Kidney (tissue), 14 donors: Measurements from ENCODE around the gene ISOC2. TPM values are rescaled to one million over a fixed set of nuclear protein-coding genes. Genes with fewer than 3 reads are reported as not detected.
"Not testable (repeated sequence)": the region's sequence is repeated elsewhere in the genome, so short reads cannot be mapped to it uniquely, and the experiment has no call there.

Experiments
- DNase-seq, 5 donors: peaks; one replicate each; pipeline ENCODE4 v3.0.0-alpha.2; 2013 to 2020
- FAIRE-seq: peaks from 2 replicates; lab custom pipeline; 2012; peaks lifted over from hg19 to GRCh38; lab: Jason Lieb, UNC
- H3K27ac ChIP-seq, 2 donors: one replicate each; pipeline ENCODE4 v1.7.0; 2013; ENCODE audit warnings: low read depth in 2 of 2, low read length in 2 of 2, inconsistent platforms in 1 of 2
- H3K27me3 ChIP-seq: one replicate; pipeline ENCODE4 v1.7.1; 2013; ENCODE audit warnings: low read length, inconsistent platforms; ENCODE audit not compliant: control insufficient read depth, insufficient read depth
- H3K36me3 ChIP-seq, 3 donors: one replicate each; pipeline versions ENCODE4 v1.7.0 to v1.7.1; 2013; ENCODE audit warnings: low read length in 3 of 3, control low read depth in 1 of 3, inconsistent platforms in 1 of 3; ENCODE audit not compliant: insufficient read depth in 3 of 3, control insufficient read depth in 2 of 3
- H3K4me1 ChIP-seq, 3 donors: one replicate each; pipeline versions ENCODE4 v1.7.0 to v1.7.1; 2013; ENCODE audit warnings: low read length in 3 of 3, inconsistent platforms in 1 of 3, low read depth in 1 of 3; ENCODE audit not compliant: control insufficient read depth in 2 of 3, insufficient read depth in 2 of 3
- H3K4me3 ChIP-seq, 3 donors: one replicate each; pipeline versions ENCODE4 v1.7.0 to v1.8.1; 2013; ENCODE audit warnings: low read length in 3 of 3, control low read depth in 1 of 3, inconsistent platforms in 1 of 3
- H3K9ac ChIP-seq, 3 donors: one replicate each; pipeline versions ENCODE4 v1.7.0 to v1.7.1; 2013; ENCODE audit warnings: low read length in 3 of 3, control low read depth in 1 of 3, inconsistent platforms in 1 of 3
- H3K9me3 ChIP-seq, 3 donors: one replicate each; pipeline versions ENCODE4 v1.7.0 to v1.7.1; 2013; ENCODE audit warnings: low read length in 3 of 3, control low read depth in 1 of 3, inconsistent platforms in 1 of 3; ENCODE audit not compliant: control insufficient read depth in 2 of 3, insufficient read depth in 1 of 3
- CTCF ChIP-seq: IDR thresholded peaks from 3 replicates; pipeline ENCODE4 v1.5.1; 2012; ENCODE audit warnings: mild to moderate bottlenecking, moderate library complexity, borderline replicate concordance; ENCODE audit not compliant: insufficient read depth; ENCODE audit errors: extremely low read depth
- intact Hi-C: fragments of 100-400 bp; cut with DNase I; formaldehyde crosslinking; loops from one replicate; pipeline ENCODE4 v1.11.1; 2022
- polyA plus RNA-seq: library from polyadenylated mRNA; stranded (reverse); fragments of 350-450 nt; fragmentation: Illumina TruSeq; extraction: RNeasy Lipid Tissue Mini Kit (QIAGEN cat#74804); gene quantifications from one replicate; pipeline ENCODE4 v1.2.3, GENCODE V29; 2014; ENCODE audit warnings: low read depth, low replicate concordance; ENCODE audit not compliant: insufficient read depth
- total RNA-seq: library from RNA; stranded (reverse); fragmentation: NEBNext Ultra II Directional; extraction: Animal tissue kit (Norgen Biotek cat#: 25700); gene quantifications from one replicate; pipeline ENCODE4 v1.2.1, GENCODE V29; 2021
- donor health status: control.
- donor health status: control.
- donor health status: control.
- donor health status: control.
- donor health status: control.
- donor health status: DM: yes; HTN: yes; CAD: no.
- donor health status: Normal renal cell carcinoma (clear cell type).

Gene ISOC2
- total and polyA plus RNA-seq, 2 donors from 2014 or later, result 45.9 to 326 TPM

- Histone ChIP-seq H3K36me3 (no peaks in the 10 kb centered on the region), H3K4me1 (no peaks in the 10 kb centered on the region), H3K4me3 (no peak overlapping the region), H3K27me3 (no peaks in the 10 kb centered on the region), H3K9ac (no peak overlapping the region), H3K27ac (no peak overlapping the region), H3K9me3 (no peaks in the 10 kb centered on the region)
- peak in 4 of 5 donors; percentile 74 to 92 (median 82) for DNase-seq
- peak; percentile 70 for TF ChIP-seq CTCF
- intact Hi-C loops, result no loop called here
- FAIRE-seq, result no peak
Measured at GRCh38 chr19:55418185-55418584, 43.3 kb downstream of the ISOC2 start.

GRCh38 chr19:55410168-55410567, 51.3 kb downstream of the ISOC2 start:
- TF ChIP-seq CTCF, result no peak
- intact Hi-C loops, result no loop called here
- Histone ChIP-seq H3K9me3 (no peaks in the 10 kb centered on the region), H3K27ac (no peak overlapping the region), H3K27me3 (no peaks in the 10 kb centered on the region), H3K4me1 (peaks cover 0 to 9% (median 6%) of the 10 kb centered on the region in 3 donors), H3K9ac (no peak overlapping the region), H3K36me3 (peaks cover 0 to 2% (median 0%) of the 10 kb centered on the region in 3 donors), H3K4me3 (no peak overlapping the region)
- FAIRE-seq (no peak), DNase-seq (no peak)

GRCh38 chr19:55409179-55409578, 52.3 kb downstream of the ISOC2 start:
- H3K36me3 ChIP-seq, H3K9me3 ChIP-seq, FAIRE-seq, H3K4me3 ChIP-seq, H3K9ac ChIP-seq, H3K27me3 ChIP-seq, intact Hi-C loops, H3K4me1 ChIP-seq, DNase-seq, H3K27ac ChIP-seq: not testable (repeated sequence)

- intact Hi-C loops, result no loop called here
- Histone ChIP-seq H3K9me3 (no peaks in the 10 kb centered on the region), H3K27me3 (no peaks in the 10 kb centered on the region), H3K4me3 (peak overlapping the region; percentile 68 to 85 (median 77)), H3K4me1 (peaks cover 0 to 9% (median 6%) of the 10 kb centered on the region in 3 donors), H3K9ac (peak overlapping the region in 2 of 3 donors; percentile 46 to 62), H3K27ac (peak overlapping the region; percentile 66 to 92), H3K36me3 (peaks cover 0 to 3% (median 2%) of the 10 kb centered on the region in 3 donors)
- no peak for FAIRE-seq
- DNase-seq, result no peak
- no peak for TF ChIP-seq CTCF
Measured at GRCh38 chr19:55408533-55408872, 52.9 kb downstream of the ISOC2 start.
